HG03175 (cell line): ENCODE data around the gene RMC1.
A peak's percentile ranks its signal among the peaks of the same experiment; 100 is the strongest.
"Not testable (repeated sequence)": the region's sequence is repeated elsewhere in the genome, so short reads cannot be mapped to it uniquely, and the experiment has no call there.

ENCODE experiments used
- ATAC-seq: cut with Tn5 transposase; IDR thresholded peaks from one replicate; pipeline ENCODE4 v1.9.1; 2021; ENCODE audit warnings: mild to moderate bottlenecking, moderate library complexity; ENCODE audit not compliant: unreplicated experiment

RMC1 gene

GRCh38 chr18:23495723-23496440 is 7.4 kb upstream of the RMC1 start:
- ATAC-seq, result no peak

GRCh38 chr18:23498117-23498516 is 5.2 kb upstream of the RMC1 start:
- no peak for ATAC-seq

- ATAC-seq, result peak; percentile 41
Measured at GRCh38 chr18:23498877-23499276, 4.4 kb upstream of the RMC1 start.

- ATAC-seq, result no peak
Measured at GRCh38 chr18:23499291-23499781, 4.0 kb upstream of the RMC1 start.

- ATAC-seq, result no peak
Measured at GRCh38 chr18:23501626-23502025, 1.7 kb upstream of the RMC1 start.

- ATAC-seq, result no peak
Measured at GRCh38 chr18:23502516-23503037, 734 bp upstream of the RMC1 start.

GRCh38 chr18:23503963-23504344 is 643 bp downstream of the RMC1 start:
- no peak for ATAC-seq

- peak; percentile 64 for ATAC-seq
Measured at GRCh38 chr18:23504720-23505119, 1.4 kb downstream of the RMC1 start.

- no peak for ATAC-seq
Measured at GRCh38 chr18:23506393-23506792, 3.1 kb downstream of the RMC1 start.

GRCh38 chr18:23510923-23511322 is 7.6 kb downstream of the RMC1 start:
- not testable (repeated sequence) for ATAC-seq

GRCh38 chr18:23512216-23512615 is 8.9 kb downstream of the RMC1 start:
- not testable (repeated sequence) for ATAC-seq

GRCh38 chr18:23512641-23513040 is 9.3 kb downstream of the RMC1 start:
- no peak for ATAC-seq

GRCh38 chr18:23515911-23516546 is 12.7 kb downstream of the RMC1 start:
- peak; percentile 86 for ATAC-seq

GRCh38 chr18:23519734-23520133 is 16.4 kb downstream of the RMC1 start:
- no peak for ATAC-seq

GRCh38 chr18:23521271-23521670 is 18.0 kb downstream of the RMC1 start:
- no peak for ATAC-seq

GRCh38 chr18:23521907-23522306 is 18.6 kb downstream of the RMC1 start:
- no peak for ATAC-seq

- no peak for ATAC-seq
Measured at GRCh38 chr18:23523429-23524212, 20.3 kb downstream of the RMC1 start.

GRCh38 chr18:23524213-23524707 is 20.9 kb downstream of the RMC1 start:
- ATAC-seq, result no peak

GRCh38 chr18:23526501-23527063 is 23.3 kb downstream of the RMC1 start:
- ATAC-seq, result no peak

- no peak for ATAC-seq
Measured at GRCh38 chr18:23528580-23529472, 25.5 kb downstream of the RMC1 start.
